ENCODE measurements around the gene GRB2. TPM values are rescaled to one million over a fixed set of nuclear protein-coding genes. Genes with fewer than 3 reads are reported as not detected.

GRB2 gene
- total RNA-seq, 1 donor from 2014 or later: 138 TPM

- no peak for DNase-seq (ENCODE audit: low read depth)
Measured at GRCh38 chr17:75414488-75414887, 9.0 kb upstream of the GRB2 start.

- peak; percentile 75 for DNase-seq (ENCODE audit: low read depth)
Measured at GRCh38 chr17:75412455-75413317, 7.2 kb upstream of the GRB2 start.

DNA sequence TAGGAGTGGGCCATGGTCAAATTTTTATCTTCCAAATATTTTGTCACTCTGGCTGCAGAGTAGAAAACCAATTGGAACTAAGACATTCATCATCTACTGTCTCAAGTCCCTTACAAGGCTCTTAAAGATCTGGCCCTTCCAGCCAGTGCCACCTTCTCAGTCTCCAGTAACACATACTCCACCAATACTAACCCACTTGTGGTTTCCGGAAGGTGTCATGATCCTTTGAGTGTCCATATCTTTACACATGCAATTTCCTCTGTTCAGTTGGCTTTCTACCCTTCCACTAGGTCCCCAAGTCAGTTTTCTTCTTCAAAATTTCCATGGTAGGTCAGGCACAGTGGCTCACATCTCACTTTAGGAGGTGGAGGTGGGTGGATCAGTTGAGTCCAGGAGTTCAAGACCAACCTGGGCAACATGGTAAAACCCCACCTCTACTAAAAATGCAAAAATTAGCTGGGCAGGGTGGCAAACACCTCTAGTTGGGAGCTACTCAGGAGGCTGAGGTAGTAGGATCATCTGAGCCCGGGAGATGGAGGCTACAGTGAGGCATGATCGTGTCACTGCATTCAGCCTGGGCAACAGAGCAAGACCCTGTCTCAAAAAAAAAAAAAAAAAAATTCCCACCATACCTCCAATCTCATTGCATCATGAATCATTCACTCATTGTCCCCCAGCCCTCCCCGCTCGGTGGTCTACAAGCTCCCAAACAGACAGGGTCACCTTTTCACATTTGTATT is 6.0 kb upstream of the GRB2 start:
- DNase-seq (ENCODE audit: low read depth): no peak

DNA sequence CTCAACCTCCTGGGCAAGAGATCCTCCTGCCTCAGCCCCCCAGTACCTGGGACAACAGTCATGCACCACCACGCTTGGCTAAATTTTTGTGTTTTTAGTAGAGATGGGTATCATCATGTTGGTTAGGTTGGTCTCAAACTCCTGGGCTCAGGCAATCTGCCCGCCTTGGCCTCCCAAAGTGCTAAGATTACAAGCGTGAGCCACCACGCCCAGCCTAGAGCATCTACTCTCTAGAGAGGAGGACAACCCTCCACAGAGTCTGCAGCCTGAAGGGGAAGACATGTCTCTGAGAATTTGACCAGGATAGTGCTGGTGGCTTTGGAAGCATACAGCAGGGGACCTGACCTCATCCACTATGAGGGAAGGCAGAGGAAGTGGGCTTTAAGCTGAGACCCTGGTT is 4.7 kb upstream of the GRB2 start:
- DNase-seq (ENCODE audit: low read depth): no peak

- no peak for DNase-seq (ENCODE audit: low read depth)
Measured at GRCh38 chr17:75407655-75408352, 2.3 kb upstream of the GRB2 start.

DNA sequence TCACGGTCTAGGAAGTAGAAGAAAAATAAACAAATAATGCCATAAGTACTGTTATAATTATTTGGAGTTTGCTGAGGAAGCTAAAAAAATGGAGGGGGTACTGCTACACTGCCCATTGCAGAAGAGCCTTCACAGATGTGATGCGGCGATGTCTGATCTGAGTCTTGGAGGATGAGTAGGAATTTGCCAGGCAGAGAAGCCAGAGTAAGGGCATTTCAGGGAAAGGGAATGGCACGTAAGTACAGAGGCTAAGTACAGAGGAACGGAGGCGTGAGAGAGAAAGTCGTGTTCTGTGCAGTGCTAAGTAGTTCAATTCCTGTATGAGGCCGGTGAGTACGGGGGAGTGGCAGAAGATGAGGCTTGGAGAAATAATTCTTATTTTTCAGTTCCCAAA is 741 bp upstream of the GRB2 start:
- no peak for DNase-seq (ENCODE audit: low read depth)

- peak; percentile 36 for DNase-seq (ENCODE audit: low read depth)
Measured at GRCh38 chr17:75404731-75405364, 630 bp downstream of the GRB2 start.

DNA sequence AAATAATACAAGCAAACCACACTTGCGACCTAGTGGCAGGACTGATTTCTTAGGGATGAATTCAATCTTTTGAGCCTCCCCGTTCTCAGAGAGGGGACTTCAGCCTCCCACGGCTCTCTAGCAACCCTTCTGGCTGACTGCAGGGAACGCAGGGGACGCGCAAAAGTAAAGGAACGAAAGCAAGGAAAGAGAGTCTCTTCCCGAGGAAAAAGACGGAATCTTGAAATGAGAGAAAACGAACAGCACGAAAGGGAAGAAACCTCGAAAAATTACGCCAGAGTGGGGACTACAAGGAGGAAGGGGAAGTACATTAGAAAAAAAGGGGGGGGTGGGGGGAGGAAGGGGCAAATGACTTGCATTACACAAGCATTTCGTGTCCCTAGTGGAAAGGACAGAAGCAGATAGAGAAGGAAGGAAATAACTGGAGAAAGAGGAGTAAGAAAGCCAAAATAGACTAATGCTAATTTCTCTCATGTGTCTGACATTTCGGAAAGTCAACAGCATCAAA is 1.2 kb downstream of the GRB2 start:
- DNase-seq (ENCODE audit: low read depth): peak; percentile 85

DNA sequence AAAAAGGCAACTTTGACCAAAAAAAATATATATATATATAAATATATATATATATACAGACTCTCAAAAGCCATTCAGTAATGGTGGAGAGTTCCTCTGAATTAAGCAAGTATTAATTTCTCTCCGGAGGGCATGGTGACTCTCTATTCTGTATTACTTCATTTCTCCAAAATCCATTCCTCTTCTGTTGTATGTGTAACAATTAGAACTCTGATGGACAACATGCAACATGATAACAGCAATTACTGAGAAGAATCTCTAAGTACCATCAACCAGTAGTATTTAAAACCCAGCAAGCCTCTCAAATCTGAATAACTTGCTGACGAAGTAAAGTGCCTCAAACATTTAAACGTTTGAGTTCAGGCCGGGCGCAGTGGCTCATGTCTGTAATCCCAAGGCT is 2.3 kb downstream of the GRB2 start:
- no peak for DNase-seq (ENCODE audit: low read depth)

DNA sequence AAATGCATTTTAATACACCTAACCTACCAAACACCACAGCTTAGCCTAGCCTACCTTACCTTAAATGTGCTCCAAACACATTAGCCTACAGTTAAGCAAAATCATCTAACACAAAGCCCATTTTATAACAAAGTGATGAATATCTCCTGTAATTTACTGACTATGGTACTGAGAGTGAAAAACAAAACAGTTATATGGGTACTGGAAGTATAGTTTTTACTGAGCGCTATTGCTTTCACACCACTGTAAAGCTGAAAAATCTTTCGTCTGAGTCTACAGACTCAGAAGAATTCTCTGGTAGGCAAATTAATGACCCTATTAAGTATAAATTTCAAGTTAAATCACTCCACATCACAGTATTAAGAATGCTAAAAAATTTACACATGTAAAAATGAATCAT is 3.5 kb downstream of the GRB2 start:
- DNase-seq (ENCODE audit: low read depth): no peak

DNA sequence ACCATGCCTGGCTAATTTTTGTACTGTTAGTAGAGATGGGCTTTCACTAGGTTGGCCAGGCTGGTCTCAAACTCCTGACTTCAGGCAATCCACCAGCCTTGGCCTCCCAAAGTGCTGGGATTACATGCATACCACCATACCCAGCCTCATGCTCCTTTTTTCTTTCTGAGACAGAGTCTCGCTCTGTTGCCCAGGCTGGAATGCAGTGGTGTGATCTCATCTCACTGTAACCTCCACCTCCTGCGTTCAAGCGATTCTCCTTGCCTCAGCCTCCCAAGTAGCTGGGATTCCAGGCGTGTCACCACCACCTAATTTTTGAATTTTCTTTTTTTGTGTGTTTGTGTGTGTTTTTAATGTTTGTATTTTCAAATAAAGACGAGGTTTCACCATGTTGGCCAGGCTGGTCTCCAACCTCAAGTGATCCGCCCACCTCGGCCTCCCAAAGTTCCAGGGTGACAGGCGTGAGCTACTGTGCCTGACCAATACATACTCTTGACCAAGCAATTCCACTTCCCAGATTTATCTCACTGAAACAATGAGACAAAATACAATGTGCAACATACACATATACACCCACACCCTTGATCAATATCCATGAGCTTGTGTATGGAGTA is 5.0 kb downstream of the GRB2 start:
- no peak for DNase-seq (ENCODE audit: low read depth)

GRCh38 chr17:75398279-75398678 is 7.2 kb downstream of the GRB2 start:
- DNase-seq (ENCODE audit: low read depth): no peak

DNA sequence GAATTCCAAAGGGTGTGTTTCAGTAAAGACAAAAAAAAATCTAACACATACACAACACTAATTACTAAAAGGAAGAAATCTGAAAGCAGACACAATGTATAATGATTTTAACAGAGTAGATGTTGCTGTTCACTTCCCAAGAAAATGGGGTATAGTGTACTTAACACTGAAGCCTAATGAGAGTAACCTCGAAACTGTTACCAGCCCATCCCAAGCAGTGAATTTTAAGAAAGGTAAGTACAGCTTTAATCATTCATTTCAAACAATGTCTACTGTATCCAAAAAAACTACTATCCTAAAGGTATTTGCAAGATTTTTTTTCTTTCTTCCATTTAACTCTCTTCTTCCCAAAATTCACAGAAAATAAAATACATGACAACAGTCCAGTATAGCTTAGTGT is 8.3 kb downstream of the GRB2 start:
- no peak for DNase-seq (ENCODE audit: low read depth)

GRCh38 chr17:75396796-75397195 is 8.7 kb downstream of the GRB2 start:
- no peak for DNase-seq (ENCODE audit: low read depth)

GRCh38 chr17:75396025-75396424 is 9.5 kb downstream of the GRB2 start:
- no peak for DNase-seq (ENCODE audit: low read depth)

GRCh38 chr17:75394332-75394918 is 11.1 kb downstream of the GRB2 start:
- no peak for DNase-seq (ENCODE audit: low read depth)

- peak; percentile 99 for DNase-seq (ENCODE audit: low read depth)
Measured at GRCh38 chr17:75393523-75394331, 11.8 kb downstream of the GRB2 start.

DNA sequence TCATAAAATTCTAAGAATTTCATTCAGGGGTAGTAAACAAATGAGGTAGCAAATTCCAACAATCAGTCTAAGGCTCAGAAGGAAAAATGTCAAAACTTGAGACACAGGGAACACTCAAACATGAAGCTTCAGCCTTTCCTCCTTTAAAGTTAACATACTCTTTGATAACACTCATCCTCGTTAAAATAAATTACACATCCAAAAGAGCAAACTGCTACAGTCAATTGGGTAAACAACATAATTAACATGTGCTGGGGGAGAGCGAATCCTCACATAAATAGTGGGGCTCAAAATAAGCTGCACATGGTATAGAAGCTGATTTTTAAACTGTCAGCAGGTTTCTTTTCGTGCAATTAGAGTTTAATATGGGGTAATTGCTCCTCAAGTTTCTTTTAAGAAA is 12.9 kb downstream of the GRB2 start:
- no peak for DNase-seq (ENCODE audit: low read depth)

DNA sequence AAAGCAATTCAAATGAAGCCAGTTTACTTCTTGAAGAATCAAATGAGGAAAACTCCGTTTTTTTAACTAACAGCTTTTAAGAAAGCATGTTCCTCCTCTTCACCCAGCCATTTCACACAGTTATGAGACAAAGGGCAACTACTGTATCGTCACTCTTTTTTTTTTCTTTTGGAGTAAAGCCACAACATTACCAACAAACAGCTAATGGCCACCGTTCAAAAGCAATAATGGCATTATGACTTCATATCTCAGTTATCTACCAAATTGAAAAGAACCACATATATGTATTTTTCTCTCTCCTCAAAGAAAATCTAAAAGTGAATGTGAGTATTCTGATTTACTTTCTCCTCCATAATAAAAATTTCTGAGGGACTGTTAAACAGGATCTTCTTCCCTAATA is 14.5 kb downstream of the GRB2 start:
- peak; percentile 56 for DNase-seq (ENCODE audit: low read depth)

Data from myocyte (in vitro differentiated cells).